GM19397 (cell line): ENCODE results near the gene PRRC2C.
"Not testable (repeated sequence)": the region's sequence is repeated elsewhere in the genome, so short reads cannot be mapped to it uniquely, and the experiment has no call there.

ENCODE experiments used
- ATAC-seq: cut with Tn5 transposase; IDR thresholded peaks from one replicate; pipeline ENCODE4 v1.9.1; 2021; ENCODE audit warnings: mild to moderate bottlenecking, moderate library complexity; ENCODE audit not compliant: unreplicated experiment

The PRRC2C gene

DNA sequence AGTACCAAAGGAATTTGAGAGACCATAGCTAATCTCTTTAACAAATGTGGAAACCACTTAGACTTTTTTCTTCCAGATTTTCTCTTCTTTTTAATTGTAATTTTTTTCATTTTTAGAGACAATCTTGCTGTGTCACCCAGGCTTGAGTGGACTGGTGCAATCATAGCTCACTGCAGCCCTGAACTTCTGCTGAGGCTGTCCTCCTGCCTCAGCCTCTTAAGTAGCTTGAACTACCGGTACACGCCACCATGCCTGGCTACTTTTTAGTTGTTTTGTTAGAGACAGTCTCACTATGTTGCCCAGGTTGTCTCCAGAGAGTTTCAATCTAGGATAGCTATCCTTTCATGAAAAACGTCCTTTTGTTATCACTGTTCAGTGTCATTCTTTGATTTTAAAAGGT, 15.0 kb downstream of the PRRC2C start:
- no peak for ATAC-seq

DNA sequence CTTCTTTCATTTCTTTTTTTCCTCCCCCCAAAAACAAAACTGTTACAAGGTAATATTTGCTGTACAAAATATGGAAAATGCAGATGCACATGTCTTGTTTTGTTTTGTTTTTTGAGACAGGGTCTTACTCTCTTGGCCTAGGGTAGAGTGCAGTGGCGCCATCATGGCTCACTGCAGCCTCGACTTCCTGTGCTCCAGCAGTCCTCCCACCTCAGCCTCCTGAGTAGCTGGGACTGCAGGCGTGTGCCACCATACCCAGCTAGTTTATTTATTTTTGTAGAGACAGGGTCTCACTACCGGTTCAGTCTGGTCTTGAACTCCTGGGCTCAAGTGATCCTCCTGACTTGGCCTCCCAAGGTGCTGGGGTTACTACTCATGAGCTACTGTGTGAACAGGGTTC, 15.5 kb downstream of the PRRC2C start:
- ATAC-seq, result no peak

DNA sequence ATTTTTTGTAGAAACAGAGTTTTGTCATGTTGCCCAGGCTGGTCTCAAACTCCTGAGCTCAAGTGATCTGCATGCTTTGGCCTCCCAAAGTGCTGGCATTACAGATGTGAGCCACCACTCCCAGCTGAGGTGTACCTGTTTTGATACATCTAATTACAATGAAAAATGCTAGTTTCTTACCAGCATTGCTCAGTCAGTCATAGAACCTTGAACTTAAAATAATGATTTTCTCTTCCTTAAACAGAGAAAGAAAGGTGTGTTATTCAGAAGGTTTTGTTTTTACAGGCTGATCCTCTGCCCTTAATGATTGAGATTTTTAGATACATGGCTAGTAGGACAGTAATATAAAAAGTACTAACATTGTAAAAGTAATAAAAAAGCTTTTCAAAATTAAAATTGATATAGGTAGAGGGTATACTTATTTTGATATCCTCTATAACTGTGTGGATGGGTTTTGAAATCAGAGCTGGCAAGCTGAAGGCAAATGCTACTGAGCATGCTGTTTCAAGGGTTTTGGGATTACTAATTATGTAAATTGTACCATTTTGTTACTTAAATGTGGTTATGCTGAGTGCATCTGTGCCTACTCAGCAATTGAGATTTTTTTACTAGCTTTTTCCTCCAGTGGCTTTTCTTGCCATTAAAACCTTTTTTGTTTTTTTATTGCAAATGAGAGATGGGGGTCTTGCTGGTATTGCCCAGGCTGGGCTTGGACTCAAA, 16.1 kb downstream of the PRRC2C start:
- ATAC-seq, result peak; percentile 78

DNA sequence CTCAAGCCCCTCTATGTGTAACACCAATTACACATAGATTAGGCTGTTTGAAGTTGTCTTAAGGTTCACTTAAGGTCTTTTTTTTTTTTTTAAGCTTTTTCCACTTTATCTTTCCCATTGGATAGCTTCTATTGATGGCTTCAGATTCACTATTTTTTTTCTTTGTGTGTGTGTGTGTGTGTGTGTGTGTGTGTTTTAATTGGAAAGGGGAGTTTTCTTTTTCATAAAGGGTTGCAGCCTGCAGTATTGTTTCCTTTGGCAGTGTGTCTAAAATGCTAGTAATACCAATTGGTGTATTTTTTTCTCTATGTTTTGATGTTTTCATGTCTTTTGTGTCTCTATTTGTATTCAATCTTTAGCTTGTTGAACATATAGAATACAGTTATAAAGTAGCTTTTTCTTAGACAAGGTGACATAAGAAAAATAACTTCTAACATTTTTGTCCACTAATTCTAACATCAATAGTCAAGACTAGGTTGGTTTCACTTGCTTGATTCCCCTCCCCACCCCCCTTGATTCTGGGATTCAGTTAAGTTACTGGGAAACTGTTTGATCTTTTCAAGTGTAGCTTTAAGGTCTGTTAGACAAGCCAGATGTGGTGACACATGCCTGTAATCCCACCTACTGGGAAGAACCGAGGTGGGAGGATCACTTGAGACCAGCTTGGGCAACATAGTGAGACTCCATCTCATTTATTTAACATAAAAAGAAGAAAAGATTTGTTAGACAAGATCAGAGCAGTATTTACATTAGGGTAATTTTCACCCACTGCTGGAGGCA, 21.4 kb downstream of the PRRC2C start:
- ATAC-seq, result no peak

DNA sequence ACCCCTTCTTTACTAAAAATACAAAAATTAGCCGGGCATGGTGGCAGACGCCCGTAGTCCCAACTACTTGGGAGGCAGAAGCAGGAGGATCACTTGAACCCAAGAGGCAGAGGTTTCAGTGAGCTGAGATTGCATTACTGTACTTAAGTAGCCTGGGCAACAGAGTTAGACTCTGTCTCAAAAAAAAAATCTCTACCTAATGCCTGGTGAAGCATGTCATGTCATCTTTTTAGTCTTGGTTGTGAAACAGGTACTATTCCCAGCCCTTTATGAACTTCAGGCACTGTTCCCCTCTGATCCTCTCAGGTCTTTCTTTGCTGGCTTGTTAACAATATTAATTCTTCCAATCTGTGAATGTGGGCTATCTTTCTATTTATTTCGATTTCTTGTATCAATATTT, 22.1 kb downstream of the PRRC2C start:
- ATAC-seq, result no peak

DNA sequence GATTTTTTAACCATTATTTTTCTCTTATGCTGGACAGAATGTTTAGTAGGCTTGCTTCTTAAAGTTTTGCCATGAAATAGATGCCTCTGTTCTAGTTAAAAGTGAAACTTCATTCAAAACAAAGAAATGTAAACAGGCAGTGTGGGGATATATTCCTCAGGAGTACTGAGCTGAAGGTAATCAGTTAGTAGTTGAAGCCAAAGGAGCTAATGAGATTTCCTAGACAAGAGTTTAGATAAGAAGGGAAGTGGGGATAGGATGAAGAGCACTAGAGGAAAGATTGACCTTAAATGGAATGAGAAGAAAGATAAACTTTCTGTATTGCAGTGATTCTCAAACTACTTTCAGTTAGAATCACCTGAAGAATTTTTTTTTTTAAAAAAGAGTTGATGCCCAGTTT, 23.9 kb downstream of the PRRC2C start:
- ATAC-seq, result no peak

DNA sequence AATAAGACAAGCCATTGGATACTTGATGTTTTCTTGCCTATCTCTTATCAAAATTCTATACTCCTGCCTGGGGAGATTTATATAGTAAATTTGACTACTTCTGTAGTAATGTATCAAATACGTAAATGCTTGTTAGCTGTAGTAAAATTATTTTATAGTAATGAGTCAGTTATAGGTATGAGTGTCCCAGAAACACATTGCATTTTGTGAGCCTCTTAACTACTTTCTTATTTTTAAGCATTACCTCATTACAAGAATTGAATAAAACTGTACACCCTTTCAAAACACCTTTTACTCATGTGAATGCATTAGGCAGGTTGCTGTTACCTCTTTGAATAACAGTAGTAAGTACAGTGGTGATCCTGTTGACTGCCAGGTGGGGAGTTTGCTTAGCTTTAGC, 28.4 kb downstream of the PRRC2C start:
- no peak for ATAC-seq

DNA sequence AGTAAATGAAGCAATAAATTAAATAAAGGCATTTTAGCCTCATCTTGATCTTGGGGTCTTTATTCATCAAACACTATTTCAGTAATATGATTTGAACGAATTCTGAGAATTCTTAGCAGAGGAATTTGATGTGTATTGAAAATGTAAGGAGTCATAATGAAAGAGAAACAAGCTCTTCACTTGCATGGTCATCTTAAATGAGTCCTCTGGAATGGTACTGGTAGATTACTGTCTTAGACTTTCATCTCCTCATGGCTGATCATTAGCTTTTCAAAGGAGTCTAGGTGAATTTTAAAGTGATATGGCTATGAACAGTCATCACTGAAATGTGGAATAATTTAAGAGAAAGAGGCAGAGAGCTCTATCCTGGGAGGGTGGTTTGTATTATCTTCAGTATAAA, 30.0 kb downstream of the PRRC2C start:
- no peak for ATAC-seq

DNA sequence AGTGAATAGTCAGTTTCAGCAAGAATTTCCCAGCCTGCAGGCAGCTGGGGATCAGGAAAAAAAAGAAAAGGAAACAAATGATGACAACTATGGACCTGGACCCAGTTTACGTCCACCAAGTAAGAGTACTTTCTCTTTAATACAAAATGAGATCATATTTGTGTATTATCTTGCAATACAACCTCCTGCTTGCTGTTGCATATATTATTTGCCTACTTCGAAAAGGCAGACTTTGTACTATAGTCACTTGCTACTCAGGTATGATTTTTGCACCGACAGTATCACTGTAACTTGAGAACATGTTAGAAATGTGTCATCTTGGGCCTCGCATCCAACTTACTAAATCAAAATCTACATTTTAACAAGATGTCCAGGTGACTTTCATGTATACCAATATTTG, 30.4 kb downstream of the PRRC2C start:
- no peak for ATAC-seq

DNA sequence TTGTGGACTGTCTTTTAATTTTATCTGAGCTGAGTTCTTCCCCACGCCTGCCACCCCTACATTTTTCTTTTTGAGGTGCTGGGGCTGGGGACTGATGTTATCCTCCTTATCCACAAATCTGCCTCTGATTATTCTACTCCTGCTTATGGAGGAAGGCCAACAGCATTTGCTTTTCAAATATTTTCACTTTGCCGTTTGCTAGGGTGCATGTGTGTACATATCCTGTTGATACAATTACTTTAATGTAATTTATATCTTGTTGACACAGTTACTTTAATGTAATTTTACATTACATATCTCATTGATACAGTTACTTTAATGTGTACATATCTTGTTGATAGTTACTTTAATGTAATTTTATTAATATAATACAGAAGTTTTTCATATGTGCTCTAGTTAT, 36.2 kb downstream of the PRRC2C start:
- no peak for ATAC-seq

DNA sequence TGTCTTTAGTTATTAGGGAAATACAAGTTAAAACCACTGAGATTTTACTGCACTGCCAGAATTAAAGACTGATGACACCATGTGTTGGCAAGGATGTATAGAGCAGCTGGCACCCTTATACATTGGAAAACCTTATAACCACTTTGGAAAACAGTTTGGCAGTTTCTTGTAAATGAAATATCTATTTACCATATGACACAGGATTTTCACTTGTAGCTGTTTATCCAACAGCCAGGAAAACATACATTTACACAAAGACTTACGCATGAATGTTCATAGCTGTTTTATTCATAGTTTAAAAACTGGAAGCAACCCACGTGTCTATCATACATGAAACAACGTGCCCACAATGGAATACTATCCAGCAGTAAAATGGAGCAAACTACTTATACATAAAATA, 45.3 kb downstream of the PRRC2C start:
- ATAC-seq, result no peak

DNA sequence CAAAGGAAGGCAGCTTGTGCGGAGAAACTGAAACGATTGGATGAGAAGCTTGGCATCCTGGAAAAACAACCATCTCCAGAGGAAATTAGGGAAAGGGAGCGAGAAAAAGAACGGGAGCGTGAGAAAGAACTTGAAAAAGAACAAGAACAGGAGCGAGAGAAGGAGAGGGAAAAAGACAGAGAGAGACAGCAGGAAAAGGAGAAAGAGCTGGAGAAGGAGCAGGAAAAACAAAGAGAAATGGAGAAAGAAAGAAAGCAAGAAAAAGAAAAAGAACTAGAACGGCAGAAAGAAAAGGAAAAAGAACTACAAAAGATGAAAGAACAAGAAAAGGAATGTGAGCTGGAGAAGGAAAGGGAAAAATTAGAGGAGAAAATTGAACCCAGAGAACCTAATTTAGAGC, 47.2 kb downstream of the PRRC2C start:
- no peak for ATAC-seq

DNA sequence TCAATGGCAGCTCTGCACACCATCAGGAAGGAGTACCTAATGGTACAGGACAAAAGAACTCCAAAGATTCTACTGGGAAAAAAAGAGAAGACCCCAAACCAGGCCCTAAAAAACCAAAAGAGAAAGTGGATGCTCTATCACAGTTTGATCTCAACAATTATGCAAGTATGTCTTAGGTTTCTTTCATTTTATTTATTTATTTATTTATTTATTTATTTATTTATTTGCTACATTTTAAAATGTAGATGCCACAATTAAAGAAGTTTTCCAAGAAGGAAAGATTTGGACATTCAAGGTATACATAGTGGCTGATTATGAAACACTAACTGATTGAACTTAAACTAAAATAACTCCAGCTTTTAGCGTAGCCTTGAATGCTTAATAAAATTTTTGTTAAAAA, 60.2 kb downstream of the PRRC2C start:
- no peak for ATAC-seq

DNA sequence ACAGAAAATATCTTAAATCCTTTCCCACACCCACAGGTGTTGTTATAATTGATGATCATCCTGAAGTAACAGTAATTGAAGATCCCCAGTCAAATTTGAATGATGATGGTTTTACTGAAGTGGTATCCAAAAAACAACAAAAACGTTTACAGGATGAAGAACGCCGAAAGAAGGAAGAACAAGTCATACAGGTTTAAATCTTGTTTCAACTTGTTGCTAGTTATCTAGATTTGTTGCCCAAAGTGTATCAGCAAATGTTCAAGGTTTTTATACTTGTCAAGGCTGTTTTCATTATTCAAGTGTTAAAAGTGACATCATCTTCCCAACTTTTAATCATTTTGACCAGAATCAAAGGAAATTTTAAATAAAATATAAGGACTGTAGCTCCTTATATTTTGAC, 64.7 kb downstream of the PRRC2C start:
- ATAC-seq, result no peak

DNA sequence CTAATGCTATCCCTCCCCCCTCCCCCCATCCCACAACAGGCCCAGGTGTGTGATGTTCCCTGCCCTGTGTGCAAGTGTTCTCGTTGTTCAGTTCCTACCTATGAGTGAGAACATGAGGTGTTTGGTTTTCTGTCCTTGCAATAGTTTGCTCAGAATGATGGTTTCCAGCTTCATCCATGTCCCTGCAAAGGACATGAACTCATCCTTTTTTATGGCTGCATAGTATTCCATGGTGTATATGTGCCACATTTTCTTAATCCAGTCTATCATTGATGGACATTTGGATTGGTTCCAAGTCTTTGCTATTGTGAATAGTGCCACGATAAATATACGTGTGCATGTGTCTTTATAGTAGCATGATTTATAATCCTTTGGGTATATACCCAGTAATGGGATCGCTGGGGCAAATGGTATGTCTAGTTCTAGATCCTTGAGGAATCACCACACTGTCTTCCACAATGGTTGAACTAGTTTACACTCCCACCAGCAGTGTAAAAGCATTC, 65.3 kb downstream of the PRRC2C start:
- not testable (repeated sequence) for ATAC-seq

DNA sequence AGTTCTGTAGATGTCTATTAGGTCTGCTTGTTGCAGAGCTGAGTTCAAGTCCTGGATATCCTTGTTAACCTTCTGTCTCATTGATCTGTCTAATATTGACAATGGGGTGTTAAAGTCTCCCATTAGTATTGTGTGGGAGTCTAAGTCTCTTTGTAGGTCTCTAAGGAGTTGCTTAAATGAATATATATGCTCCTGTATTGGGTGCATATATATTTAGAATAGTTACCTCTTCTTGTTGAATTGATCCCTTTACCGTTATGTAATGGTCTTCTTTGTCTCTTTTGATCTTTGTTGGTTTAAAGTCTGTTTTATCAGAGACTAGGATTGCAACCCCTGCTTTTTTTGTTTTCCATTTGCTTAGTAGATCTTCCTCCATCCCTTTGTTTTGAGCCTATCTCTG, 68.6 kb downstream of the PRRC2C start:
- not testable (repeated sequence) for ATAC-seq

DNA sequence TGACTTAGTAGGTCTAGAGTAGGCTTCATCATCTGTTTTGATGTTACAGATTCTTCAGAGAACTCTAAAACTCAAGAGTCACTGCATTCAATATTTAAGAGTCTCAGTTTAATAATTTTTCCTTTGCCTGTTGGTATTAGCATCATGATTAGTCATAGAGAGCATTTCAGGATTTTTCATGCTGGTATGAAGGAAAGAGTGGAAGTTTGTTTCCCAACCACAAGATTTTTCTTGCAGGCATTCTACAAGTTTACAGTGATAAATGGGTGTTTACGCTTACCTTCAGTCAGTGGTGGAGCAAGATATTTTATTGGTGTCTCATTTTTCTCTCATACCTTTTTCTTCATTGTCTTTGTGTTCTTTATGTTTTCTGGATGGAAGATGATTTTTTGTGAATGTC, 78.3 kb downstream of the PRRC2C start:
- ATAC-seq, result no peak

DNA sequence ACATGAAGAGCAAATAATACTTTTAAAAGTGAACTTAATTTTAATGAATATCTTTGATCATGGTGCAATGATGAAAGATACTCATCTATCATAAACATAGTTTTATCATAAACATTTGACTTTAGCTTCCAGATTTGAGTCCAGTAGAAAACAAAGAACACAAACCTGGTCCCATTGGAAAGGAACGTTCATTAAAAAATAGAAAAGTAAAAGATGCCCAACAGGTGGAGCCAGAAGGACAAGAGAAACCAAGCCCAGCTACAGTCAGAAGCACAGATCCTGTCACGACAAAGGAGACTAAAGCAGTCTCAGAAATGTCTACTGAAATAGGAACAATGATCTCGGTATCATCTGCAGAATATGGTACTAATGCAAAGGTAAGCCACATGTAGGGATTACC, 81.1 kb downstream of the PRRC2C start:
- ATAC-seq, result no peak

DNA sequence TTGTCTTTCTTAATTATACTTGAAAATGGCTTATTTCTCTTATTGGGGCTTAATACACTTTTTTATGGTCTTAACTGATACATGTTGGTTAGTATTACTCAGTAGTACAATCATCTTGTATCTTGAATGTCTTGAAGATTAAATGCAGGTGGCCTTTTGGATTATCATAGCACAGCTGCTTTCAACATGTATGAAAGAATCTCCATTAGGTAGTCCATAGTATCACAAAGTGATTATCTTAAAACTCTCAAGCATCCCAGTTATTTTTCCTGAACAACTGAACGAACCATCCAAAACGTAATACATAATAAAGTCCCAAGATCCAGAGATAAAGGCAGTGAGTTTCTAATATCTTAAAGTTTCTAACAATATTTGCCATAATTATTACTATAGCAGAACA, 85.0 kb downstream of the PRRC2C start:
- no peak for ATAC-seq

DNA sequence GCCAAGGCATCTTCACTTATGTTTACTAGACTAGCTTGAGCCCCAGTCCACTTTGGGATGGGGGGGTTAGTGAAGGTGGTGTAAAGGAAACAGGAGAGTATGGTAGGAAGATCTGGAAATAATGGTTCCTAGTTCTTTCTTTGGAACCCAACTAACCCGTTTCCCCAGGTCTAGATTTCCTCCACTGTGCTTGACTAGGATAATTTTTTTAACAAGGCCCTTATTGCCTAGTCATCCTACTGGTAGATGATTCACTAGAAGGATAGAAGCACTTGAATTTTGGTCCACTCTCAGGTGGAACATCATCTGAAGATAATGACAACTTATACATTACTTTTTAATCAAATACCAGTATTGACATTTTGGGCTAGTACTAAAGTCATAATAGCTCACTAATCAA, 90.8 kb downstream of the PRRC2C start:
- ATAC-seq, result no peak

DNA sequence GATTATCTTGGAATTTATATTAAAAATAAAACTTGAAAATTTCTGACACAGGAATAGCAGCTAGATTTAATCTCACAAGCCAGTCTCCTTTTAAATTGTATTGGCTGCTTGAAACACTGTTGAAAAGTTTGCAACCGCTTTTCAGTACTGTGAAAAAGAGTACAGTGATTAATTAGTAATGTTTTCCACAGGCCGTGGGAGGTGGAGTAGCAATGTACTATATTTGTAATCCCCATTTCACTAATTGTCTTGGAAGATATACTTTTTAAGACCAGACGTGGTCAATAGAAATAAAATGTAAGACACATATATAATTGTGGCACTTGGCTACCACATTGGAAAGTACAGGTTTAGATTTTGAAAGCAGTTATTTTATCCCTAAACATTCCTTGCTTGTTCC, 95.9 kb downstream of the PRRC2C start:
- ATAC-seq, result no peak

DNA sequence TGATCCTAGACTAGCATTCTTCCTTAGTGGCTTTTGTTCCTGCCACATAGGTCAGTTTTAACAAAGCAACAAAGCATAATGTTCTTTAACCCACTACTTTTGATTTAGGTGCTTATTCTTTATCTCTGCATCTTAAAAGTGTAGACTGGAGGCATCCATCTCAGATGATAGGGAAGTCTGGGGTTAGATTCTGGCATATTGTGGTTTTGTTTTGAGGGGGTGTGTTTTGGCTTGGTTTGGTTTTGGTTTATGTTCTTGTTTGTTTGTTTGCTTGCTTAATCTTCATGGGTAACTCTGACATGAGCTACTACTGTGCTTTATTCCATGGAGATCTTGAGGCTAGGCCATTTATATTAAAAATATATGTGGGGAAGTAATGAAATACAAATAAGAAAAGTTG, 96.4 kb downstream of the PRRC2C start:
- no peak for ATAC-seq
